ENCODE results near the gene PHACTR1. TPM values are rescaled to one million over a fixed set of nuclear protein-coding genes. Genes with fewer than 3 reads are reported as not detected.

The PHACTR1 gene
- total RNA-seq, 2 donors from 2014 or later = 0.05 to 0.29 TPM

GRCh38 chr6:13286181-13286580, 569.6 kb downstream of the PHACTR1 start:
- DNase-seq (ENCODE audit: low spot score in 2 of 2) (no peak), ATAC-seq (no peak)
- Mint-ChIP-seq H3K36me3 (peaks cover 38 to 54% of the 10 kb centered on the region in 2 donors), H3K27ac (no peak overlapping the region), H3K9me3 (peaks cover 14 to 23% of the 10 kb centered on the region in 2 donors)

DNA sequence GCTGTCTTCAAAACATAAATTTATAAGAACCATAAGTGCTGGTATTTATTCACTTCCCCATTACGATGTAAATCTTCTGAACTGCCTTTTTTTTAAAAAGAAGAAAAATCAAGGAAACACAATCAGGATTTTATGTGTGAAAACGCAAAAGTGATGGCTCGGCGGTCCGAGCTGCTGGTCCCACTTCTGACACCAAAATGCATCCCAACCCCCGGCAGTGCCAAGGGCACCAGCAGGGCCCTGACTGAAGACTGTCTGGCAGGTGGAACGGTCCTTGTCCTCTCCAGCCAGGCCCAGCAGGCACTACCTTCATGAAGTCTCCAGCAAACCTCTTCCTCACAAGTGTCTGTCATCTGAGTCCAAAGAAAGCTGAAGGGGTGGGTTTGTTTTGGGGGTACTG, 570.5 kb downstream of the PHACTR1 start:
- H3K36me3 Mint-ChIP-seq = peaks cover 38 to 57% of the 10 kb centered on the region in 2 donors
- ATAC-seq (no peak), DNase-seq (ENCODE audit: low spot score in 2 of 2) (no peak)
- peaks cover 14 to 23% of the 10 kb centered on the region in 2 donors for H3K9me3 Mint-ChIP-seq
- H3K27ac Mint-ChIP-seq = no peak overlapping the region

DNA sequence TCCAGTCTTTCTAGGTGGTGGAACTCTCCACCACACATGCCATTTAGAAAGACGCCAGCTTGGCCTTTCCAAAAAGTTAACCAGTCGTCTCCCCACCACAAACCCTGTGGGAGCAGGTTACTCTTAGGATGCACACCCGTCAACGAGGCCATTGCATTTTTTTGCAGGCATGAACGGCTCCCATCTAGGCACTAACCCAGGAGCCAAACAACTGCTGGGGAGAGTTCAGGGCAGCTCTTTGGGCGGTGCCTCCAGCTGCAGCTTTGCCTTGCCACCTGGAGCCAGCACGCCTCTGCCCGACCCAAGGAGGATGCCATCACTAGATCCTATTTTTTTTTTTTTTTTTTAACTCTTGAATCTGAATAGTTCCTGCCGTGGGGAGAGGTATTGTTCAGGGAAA, 571.9 kb downstream of the PHACTR1 start:
- no peak for DNase-seq (ENCODE audit: low spot score in 2 of 2)
- peaks cover 45 to 66% of the 10 kb centered on the region in 2 donors for H3K36me3 Mint-ChIP-seq
- H3K27ac Mint-ChIP-seq = no peak overlapping the region
- no peak for ATAC-seq
- peaks cover 14 to 21% of the 10 kb centered on the region in 2 donors for H3K9me3 Mint-ChIP-seq

DNA sequence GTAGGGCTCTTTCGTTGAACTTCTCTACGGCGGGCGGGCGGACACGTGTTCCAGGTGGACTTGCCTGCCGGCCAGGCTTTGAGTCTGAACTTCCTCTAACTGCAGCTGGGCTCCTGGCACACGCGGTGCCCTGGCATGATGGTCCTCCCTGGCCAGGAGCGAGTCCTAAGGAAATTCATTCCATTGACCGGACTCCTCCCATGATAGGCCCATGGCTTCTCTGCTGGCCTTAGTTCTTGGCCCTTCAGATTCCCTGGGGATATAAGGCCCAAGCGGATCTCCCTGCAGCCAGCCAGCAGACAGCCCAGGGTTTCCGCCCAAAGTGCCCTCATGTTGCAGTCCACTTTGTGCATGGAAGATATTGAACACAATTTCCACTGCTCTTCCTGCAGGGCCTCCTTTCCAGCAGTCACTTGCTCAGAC, 572.4 kb downstream of the PHACTR1 start:
- H3K27ac Mint-ChIP-seq = no peak overlapping the region
- H3K36me3 Mint-ChIP-seq = peaks cover 49 to 64% of the 10 kb centered on the region in 2 donors
- H3K9me3 Mint-ChIP-seq = peaks cover 14 to 18% of the 10 kb centered on the region in 2 donors
- ATAC-seq (no peak), DNase-seq (ENCODE audit: low spot score in 2 of 2) (no peak)

- Mint-ChIP-seq H3K27ac (no peak overlapping the region), H3K36me3 (peaks cover 54 to 73% of the 10 kb centered on the region in 2 donors), H3K9me3 (peaks cover 14 to 18% of the 10 kb centered on the region in 2 donors)
- DNase-seq (ENCODE audit: low spot score in 2 of 2) = no peak
- no peak for ATAC-seq
These were observed 573.3 kb downstream of the PHACTR1 start for GRCh38 chr6:13289789-13290318.

DNA sequence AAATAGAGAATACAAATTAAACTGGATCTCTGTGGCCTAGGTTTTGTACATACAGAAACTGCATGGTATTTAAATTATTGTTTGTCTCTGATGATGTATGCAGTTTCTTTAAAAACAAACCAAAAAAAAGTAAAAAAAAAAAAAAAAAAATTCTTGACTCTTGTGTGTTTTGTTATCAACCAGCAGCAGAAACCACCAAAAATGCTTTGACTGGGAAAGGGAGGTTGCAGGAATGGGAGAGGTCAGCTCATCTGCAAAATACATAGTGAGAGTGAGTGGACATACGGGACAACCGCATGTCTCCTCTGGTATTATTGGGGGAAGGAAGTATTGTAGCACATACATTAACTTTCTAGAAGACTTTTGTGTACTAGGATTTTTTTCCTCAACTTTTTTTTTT, 573.8 kb downstream of the PHACTR1 start:
- Mint-ChIP-seq H3K36me3 (peaks cover 58 to 72% of the 10 kb centered on the region in 2 donors), H3K27ac (no peak overlapping the region), H3K9me3 (peaks cover 13 to 17% of the 10 kb centered on the region in 2 donors)
- ATAC-seq = no peak
- DNase-seq (ENCODE audit: low spot score in 2 of 2) = no peak

- Mint-ChIP-seq H3K9me3 (peaks cover 0 to 10% of the 10 kb centered on the region in 2 donors), H3K36me3 (peaks cover 36 to 49% of the 10 kb centered on the region in 2 donors), H3K27ac (peak overlapping the region in 1 of 2 donors; percentile 71)
- DNase-seq (ENCODE audit: low spot score in 2 of 2) = no peak
- ATAC-seq = no peak
These were observed 576.2 kb downstream of the PHACTR1 start for GRCh38 chr6:13292774-13293173.

DNA sequence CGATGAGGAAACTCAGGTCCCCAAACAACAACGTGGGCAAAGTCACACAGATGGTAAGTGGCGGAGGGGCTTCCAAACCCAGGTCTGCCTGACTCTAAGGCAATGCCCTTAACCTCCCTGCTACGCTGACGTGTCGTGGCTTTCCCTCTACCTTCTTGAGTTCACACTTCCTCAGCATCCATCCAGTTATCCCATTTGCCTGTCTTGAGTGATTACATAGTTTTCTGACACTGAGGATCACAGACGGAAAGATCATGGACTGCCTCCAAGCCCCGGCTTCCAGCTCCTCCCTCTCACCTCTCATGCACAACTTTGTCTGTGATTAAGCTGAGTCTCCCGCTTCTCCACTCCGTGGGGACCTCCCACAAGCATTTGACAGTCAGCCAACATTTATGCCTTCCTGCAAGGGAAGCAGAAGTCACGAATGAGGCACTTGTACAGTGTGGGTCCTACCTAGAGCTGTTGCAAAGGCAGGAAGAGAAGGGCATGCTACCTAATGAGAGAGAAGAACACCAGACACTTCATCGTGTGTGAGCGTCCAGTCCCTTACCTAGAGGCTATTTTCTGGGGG, 578.0 kb downstream of the PHACTR1 start:
- H3K36me3 Mint-ChIP-seq = peaks cover 26 to 37% of the 10 kb centered on the region in 2 donors
- DNase-seq (ENCODE audit: low spot score in 2 of 2) = no peak
- H3K9me3 Mint-ChIP-seq = peaks cover 0 to 6% of the 10 kb centered on the region in 2 donors
- ATAC-seq = no peak
- H3K27ac Mint-ChIP-seq = peak overlapping the region in 1 of 2 donors; percentile 41

DNA sequence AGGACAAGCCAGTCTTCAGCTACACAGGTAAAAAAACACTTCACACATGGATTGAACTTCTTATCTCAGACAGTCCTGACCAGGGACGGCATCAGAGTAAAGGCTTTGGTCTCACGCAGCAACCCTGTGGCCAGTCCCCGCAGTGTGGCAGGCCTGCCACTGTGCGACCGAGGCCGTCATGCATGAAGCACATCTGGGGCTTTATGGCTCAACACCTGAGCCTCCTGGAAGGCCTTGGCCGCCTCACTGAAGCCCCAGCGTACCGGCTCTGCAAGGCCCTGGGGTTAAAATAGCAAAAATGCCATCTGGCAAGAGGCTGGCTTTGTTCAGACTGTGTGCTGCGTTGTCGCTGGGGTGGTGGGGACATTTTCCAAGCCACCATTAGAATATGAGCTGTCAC, 579.0 kb downstream of the PHACTR1 start:
- DNase-seq (ENCODE audit: low spot score in 2 of 2) (no peak), ATAC-seq (no peak)
- Mint-ChIP-seq H3K36me3 (peaks cover 27 to 30% of the 10 kb centered on the region in 2 donors), H3K9me3 (no peaks in the 10 kb centered on the region), H3K27ac (no peak overlapping the region)

- Mint-ChIP-seq H3K27ac (peak overlapping the region in 1 of 2 donors; percentile 48), H3K36me3 (peaks cover 26 to 32% of the 10 kb centered on the region in 2 donors), H3K9me3 (no peaks in the 10 kb centered on the region)
- ATAC-seq (no peak), DNase-seq (ENCODE audit: low spot score in 2 of 2) (no peak)
These were observed 580.0 kb downstream of the PHACTR1 start for GRCh38 chr6:13296536-13296997.

DNA sequence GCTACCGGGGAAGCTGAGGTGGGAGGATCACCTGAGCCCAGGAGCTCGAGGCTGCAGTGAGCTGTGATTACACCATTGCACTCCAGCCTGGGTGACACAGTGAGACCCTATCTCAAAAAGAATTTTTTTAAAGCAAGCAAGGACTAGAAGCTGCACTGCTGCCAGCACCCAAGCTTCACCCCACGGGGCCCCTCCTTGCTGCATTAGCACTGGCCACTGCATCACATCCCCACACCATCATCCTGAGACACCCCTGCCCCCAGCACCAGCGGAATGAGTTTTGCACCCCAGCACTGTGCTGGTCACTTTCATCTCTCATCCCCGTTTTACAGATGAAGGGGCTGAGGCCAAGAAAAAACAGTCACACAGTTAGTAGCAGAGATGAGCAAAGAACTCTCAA, 580.8 kb downstream of the PHACTR1 start:
- Mint-ChIP-seq H3K9me3 (no peaks in the 10 kb centered on the region), H3K27ac (no peak overlapping the region), H3K36me3 (peaks cover 24 to 33% of the 10 kb centered on the region in 2 donors)
- DNase-seq (ENCODE audit: low spot score in 2 of 2) = no peak
- no peak for ATAC-seq

DNA sequence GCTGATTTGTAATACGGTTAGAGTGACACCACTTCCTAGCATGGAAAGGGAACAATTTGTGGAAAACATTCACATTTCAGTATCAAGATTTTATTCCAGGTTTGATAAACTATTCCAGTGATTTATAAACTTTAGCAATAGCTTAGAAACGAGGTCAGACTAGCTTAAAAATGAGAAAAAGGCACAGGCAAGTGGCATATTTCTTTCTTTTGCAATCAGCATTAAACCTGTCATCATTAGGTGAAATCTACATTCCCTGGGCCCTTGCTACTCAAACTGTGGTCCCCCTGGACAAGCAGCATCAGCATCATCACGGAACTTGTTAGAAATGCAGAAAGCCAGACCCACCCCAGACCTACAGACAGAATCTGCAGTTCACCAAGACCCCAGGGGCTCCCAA, 581.9 kb downstream of the PHACTR1 start:
- no peak overlapping the region for H3K27ac Mint-ChIP-seq
- no peak for DNase-seq (ENCODE audit: low spot score in 2 of 2)
- peaks cover 28 to 37% of the 10 kb centered on the region in 2 donors for H3K36me3 Mint-ChIP-seq
- peaks cover 0 to 5% of the 10 kb centered on the region in 2 donors for H3K9me3 Mint-ChIP-seq
- ATAC-seq = no peak

- Mint-ChIP-seq H3K9me3 (peaks cover 0 to 5% of the 10 kb centered on the region in 2 donors), H3K27ac (peak overlapping the region in 1 of 2 donors; percentile 60), H3K36me3 (peaks cover 26 to 38% of the 10 kb centered on the region in 2 donors)
- no peak for ATAC-seq
- no peak for DNase-seq (ENCODE audit: low spot score in 2 of 2)
These were observed 582.8 kb downstream of the PHACTR1 start for GRCh38 chr6:13299403-13299821.

DNA sequence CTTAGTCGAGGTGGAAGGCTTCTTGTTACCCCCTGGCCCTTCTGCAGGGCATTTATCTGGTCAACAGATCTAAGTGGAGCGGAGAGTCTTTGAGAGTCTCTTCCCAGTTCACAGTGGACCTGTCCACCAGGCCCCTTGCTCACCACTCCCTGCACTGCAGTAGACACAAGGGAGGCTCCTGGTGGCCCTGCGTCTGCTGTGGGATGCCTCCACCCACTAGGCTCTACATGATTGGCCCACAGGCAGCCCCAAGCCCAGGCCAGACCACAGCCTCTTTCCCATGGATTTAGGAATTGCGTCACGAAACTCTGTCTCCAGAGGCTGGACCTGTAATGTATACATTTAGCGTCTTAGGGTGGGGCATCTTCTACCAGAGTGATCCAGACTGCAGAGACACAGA, 583.4 kb downstream of the PHACTR1 start:
- Mint-ChIP-seq H3K9me3 (peaks cover 0 to 5% of the 10 kb centered on the region in 2 donors), H3K36me3 (peaks cover 24 to 38% of the 10 kb centered on the region in 2 donors)
- no peak for ATAC-seq

GRCh38 chr6:13300643-13301590, 584.4 kb downstream of the PHACTR1 start:
- Mint-ChIP-seq H3K36me3 (peaks cover 23 to 35% of the 10 kb centered on the region in 2 donors), H3K9me3 (peaks cover 0 to 5% of the 10 kb centered on the region in 2 donors), H3K27ac (no peak overlapping the region)
- ATAC-seq (no peak), DNase-seq (ENCODE audit: low spot score in 2 of 2) (no peak)

More for the DNA sequence above, 583.4 kb downstream of the PHACTR1 start:
- no peak overlapping the region for H3K27ac Mint-ChIP-seq
- no peak for DNase-seq (ENCODE audit: low spot score in 2 of 2)

GRCh38 chr6:13302291-13302690, 585.7 kb downstream of the PHACTR1 start:
- Mint-ChIP-seq H3K27ac (peak overlapping the region; percentile 89 to 98), H3K36me3 (peaks cover 32 to 35% of the 10 kb centered on the region in 2 donors), H3K9me3 (peaks cover 0 to 5% of the 10 kb centered on the region in 2 donors)
- DNase-seq (ENCODE audit: low spot score in 2 of 2) (no peak), ATAC-seq (peak in 1 of 2 donors; percentile 5)

All from activated naive CD4-positive, alpha-beta T cell treated with anti-CD3 and anti-CD28 coated beads, Interleukin-2, amount 50 U/mL, for 72 hours (primary cell).